Activated B cell treated with CpG ODN at 0.5 μM for 24 hours (primary cell): ENCODE data around the gene C5orf58. TPM values are rescaled to one million over a fixed set of nuclear protein-coding genes. Genes with fewer than 3 reads are reported as not detected.

Source experiments
- ATAC-seq: fragments of 200-7000 bp; cut with Tn5 transposase; one replicate; pipeline ENCODE4 v1.10.0; 2021; ENCODE audit warnings: low read depth, mild to moderate bottlenecking, moderate library complexity
- CTCF ChIA-PET: fragments of 350-600 bp; sonication (Branson Sonifier 250); formaldehyde crosslinking; loops from one replicate; lab custom pipeline; 2021; ENCODE audit warnings: antibody characterized with exemption; lab: Charles Lee
- POLR2A ChIA-PET: fragments of 350-600 bp; sonication (Branson Sonifier 250); formaldehyde crosslinking; loops from one replicate; lab custom pipeline; 2021; ENCODE audit warnings: antibody characterized with exemption; lab: Charles Lee
- DNase-seq: peaks from one replicate; pipeline ENCODE4 v3.0.0; 2022
- H3K27ac Mint-ChIP-seq: one replicate; pipeline ENCODE4 v1.8.0; 2020; ENCODE audit warnings: mixed read lengths
- H3K27me3 Mint-ChIP-seq: one replicate; pipeline ENCODE4 v1.8.0; 2021; ENCODE audit warnings: mixed read lengths
- H3K36me3 Mint-ChIP-seq: one replicate; pipeline ENCODE4 v1.8.0; 2021; ENCODE audit warnings: low read depth, mixed read lengths
- H3K4me1 Mint-ChIP-seq: one replicate; pipeline ENCODE4 v1.8.0; 2021; ENCODE audit warnings: mixed read lengths
- H3K4me3 Mint-ChIP-seq: one replicate; pipeline ENCODE4 v1.8.0; 2020; ENCODE audit warnings: mild to moderate bottlenecking, mixed read lengths
- H3K9me3 Mint-ChIP-seq: one replicate; pipeline ENCODE4 v1.8.0; 2020; ENCODE audit warnings: mixed read lengths
- CTCF ChIP-seq: fragments of 200-600 bp; IDR thresholded peaks from one replicate; pipeline ENCODE4 v1.8.0; 2022; ENCODE audit warnings: antibody characterized with exemption, mild to moderate bottlenecking
- intact Hi-C: fragments of 100-400 bp; cut with micrococcal nuclease; formaldehyde crosslinking; loops from one replicate; pipeline ENCODE4 v1.15.1; 2024
- total RNA-seq: library from RNA; stranded (reverse); gene quantifications from 2 replicates; pipeline ENCODE4 v1.2.3, GENCODE V29; 2022

C5orf58 gene
- total RNA-seq, result not detected in 2 replicates

- H3K4me3 Mint-ChIP-seq, result no peak within 1 kb of the TSS
- DNase-seq (no peak), ATAC-seq (no peak)
- no peaks in the 10 kb centered on the region for H3K36me3 Mint-ChIP-seq
- no peaks in the 10 kb centered on the region for H3K9me3 Mint-ChIP-seq
- TF ChIP-seq CTCF, result no peak
- no peaks in the 10 kb centered on the region for H3K4me1 Mint-ChIP-seq
- ChIA-PET CTCF (no interaction called here), POLR2A (no interaction called here)
- intact Hi-C loops, result no loop called here
- no peak within 1 kb of the TSS for H3K27ac Mint-ChIP-seq
- H3K27me3 Mint-ChIP-seq, result no peaks in the 10 kb centered on the region
Measured at GRCh38 chr5:170232786-170233185, at the start of gene C5orf58. TSS of gene C5orf58 (plus strand) at chr5:170232985. CDS start at chr5:170234977, 1,992 bp downstream.

GRCh38 chr5:170183816-170184687 lies 48.7 kb upstream of the C5orf58 start:
- ChIA-PET CTCF (interaction anchor here (0.6 to 1.5 kb wide), 7 partner anchors 9 to 516 kb away, joined by 3 to 4 read pairs (median 3); no protein-coding TSS in a partner anchor), POLR2A (no interaction called here)
- H3K9me3 Mint-ChIP-seq, result no peaks in the 10 kb centered on the region
- intact Hi-C loops, result loop anchor here (1.0 kb wide), 1 partner anchor 84 kb away; no protein-coding TSS in a partner anchor
- no peaks in the 10 kb centered on the region for H3K36me3 Mint-ChIP-seq
- no peak overlapping the region for H3K27ac Mint-ChIP-seq
- DNase-seq (no peak), ATAC-seq (no peak)
- H3K27me3 Mint-ChIP-seq, result peaks cover 2% of the 10 kb centered on the region
- H3K4me1 Mint-ChIP-seq, result no peaks in the 10 kb centered on the region
- no peak overlapping the region for H3K4me3 Mint-ChIP-seq
- TF ChIP-seq CTCF, result no peak

GRCh38 chr5:170184737-170185136 lies 48.0 kb upstream of the C5orf58 start:
- H3K27me3 Mint-ChIP-seq, result peaks cover 2% of the 10 kb centered on the region
- H3K36me3 Mint-ChIP-seq, result no peaks in the 10 kb centered on the region
- TF ChIP-seq CTCF, result no peak
- ATAC-seq (no peak), DNase-seq (no peak)
- no peaks in the 10 kb centered on the region for H3K4me1 Mint-ChIP-seq
- ChIA-PET CTCF (interaction anchor here (1.0 to 1.1 kb wide), 3 partner anchors 9 to 33 kb away, joined by 3 to 4 read pairs (median 3); no protein-coding TSS in a partner anchor), POLR2A (no interaction called here)
- no peak overlapping the region for H3K27ac Mint-ChIP-seq
- H3K9me3 Mint-ChIP-seq, result no peaks in the 10 kb centered on the region
- intact Hi-C loops, result loop anchor here (1.0 kb wide), 1 partner anchor 84 kb away; no protein-coding TSS in a partner anchor
- no peak overlapping the region for H3K4me3 Mint-ChIP-seq

DNA sequence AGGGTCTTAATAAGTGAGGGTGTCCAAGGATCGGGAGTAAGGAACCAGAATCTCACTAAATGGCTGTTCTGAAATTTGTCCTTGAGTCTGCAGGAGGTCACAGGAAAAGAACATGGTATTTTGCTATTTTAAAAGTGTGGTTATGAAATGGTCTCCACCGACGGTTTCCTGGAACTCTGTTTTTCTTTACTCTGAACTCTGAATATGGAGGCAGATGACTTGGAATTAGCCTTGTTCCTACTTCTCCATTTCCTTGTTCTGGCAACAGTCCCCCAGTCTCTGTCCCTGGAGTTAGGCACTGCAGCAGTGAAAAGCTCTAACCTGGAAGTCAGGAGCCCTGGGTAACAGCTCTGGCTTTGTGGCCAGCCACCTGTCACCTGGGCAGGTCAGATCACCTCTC lies 46.6 kb upstream of the C5orf58 start:
- Mint-ChIP-seq H3K4me3 (no peak overlapping the region), H3K9me3 (no peaks in the 10 kb centered on the region), H3K36me3 (no peaks in the 10 kb centered on the region), H3K27me3 (peaks cover 2% of the 10 kb centered on the region), H3K4me1 (no peaks in the 10 kb centered on the region), H3K27ac (no peak overlapping the region)
- ChIA-PET CTCF (no interaction called here), POLR2A (no interaction called here)
- ATAC-seq (no peak), DNase-seq (no peak)
- intact Hi-C loops, result no loop called here
- TF ChIP-seq CTCF, result no peak

DNA sequence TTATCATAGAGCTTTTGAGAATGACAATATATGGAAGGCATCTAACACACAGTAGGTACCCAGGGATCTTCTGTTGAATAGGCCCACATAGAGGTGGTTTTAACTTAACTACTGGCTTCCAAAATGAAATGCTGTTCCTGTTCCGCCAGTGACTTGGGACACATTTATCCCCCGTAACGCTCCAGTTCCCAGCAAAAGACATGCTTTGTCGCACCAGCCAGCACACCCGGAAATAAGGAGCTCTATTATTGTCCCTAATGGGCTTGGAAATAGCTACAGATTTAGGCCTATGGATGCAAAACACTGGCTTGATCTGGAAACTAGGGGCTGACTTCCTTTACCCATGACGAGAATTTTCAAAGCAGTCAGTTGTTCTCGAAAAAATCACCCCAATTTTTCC lies 45.9 kb upstream of the C5orf58 start:
- CTCF ChIA-PET, result no interaction called here
- Mint-ChIP-seq H3K4me3 (no peak overlapping the region), H3K36me3 (no peaks in the 10 kb centered on the region), H3K9me3 (no peaks in the 10 kb centered on the region), H3K27ac (no peak overlapping the region), H3K27me3 (peaks cover 2% of the 10 kb centered on the region), H3K4me1 (no peaks in the 10 kb centered on the region)
- intact Hi-C loops, result no loop called here
- POLR2A ChIA-PET, result no interaction called here
- ATAC-seq (no peak), DNase-seq (no peak)
- no peak for TF ChIP-seq CTCF
